B cell (primary cell): ENCODE results near the gene PIK3R1. TPM values are rescaled to one million over a fixed set of nuclear protein-coding genes. Genes with fewer than 3 reads are reported as not detected.

Source experiments
- ATAC-seq: fragments of 200-7000 bp; cut with Tn5 transposase; one replicate; pipeline ENCODE4 v1.10.0; 2021; ENCODE audit warnings: low read depth, mild to moderate bottlenecking, moderate number of reproducible peaks, moderate library complexity
- CTCF ChIA-PET: fragments of 350-600 bp; sonication (Branson Sonifier 250); formaldehyde crosslinking; loops from one replicate; lab custom pipeline; 2021; ENCODE audit warnings: antibody characterized with exemption, inconsistent platforms; lab: Charles Lee
- POLR2A ChIA-PET: fragments of 350-600 bp; sonication (Branson Sonifier 250); formaldehyde crosslinking; loops from one replicate; lab custom pipeline; 2021; ENCODE audit warnings: antibody characterized with exemption; lab: Charles Lee
- DNase-seq: peaks from one replicate; pipeline ENCODE4 v3.0.0; 2013
- H2AFZ ChIP-seq: 2 replicates; pipeline ENCODE4 v1.6.1; 2012; ENCODE audit warnings: mild to moderate bottlenecking, low read depth, low read length; ENCODE audit not compliant: insufficient read depth, poor library complexity, severe bottlenecking
- H3K27ac ChIP-seq, 2 donors: 1 replicate in 1 of 2; 2 replicates in 1 of 2; pipeline ENCODE4 v1.5.1; 2012 to 2013; ENCODE audit warnings: low read length in 2 of 2, mild to moderate bottlenecking in 2 of 2, moderate library complexity in 1 of 2
- H3K27me3 ChIP-seq, 4 experiments: fragments of 200-600 bp in 1 of 4; sonication (generic) in 1 of 4; replicated peaks in 1 of 4; 1 replicate in 2 of 4; 2 replicates in 2 of 4; pipeline versions ENCODE4 v1.6.1 to v1.7.0; 2013 to 2016; ENCODE audit warnings: low read length in 3 of 4, mild to moderate bottlenecking in 2 of 4, mixed read lengths in 1 of 4, moderate library complexity in 1 of 4; ENCODE audit not compliant: insufficient read depth in 4 of 4, control insufficient read depth in 3 of 4; ENCODE audit errors: control extremely low read depth in 1 of 4
- H3K36me3 ChIP-seq, 2 experiments: replicated peaks in 1 of 2; 1 replicate in 1 of 2; 2 replicates in 1 of 2; pipeline versions ENCODE4 v1.6.1 to v1.7.1; 2013; ENCODE audit warnings: low read length in 1 of 2; ENCODE audit not compliant: insufficient read depth in 2 of 2, control insufficient read depth in 1 of 2; ENCODE audit errors: control extremely low read depth in 1 of 2, extremely low read depth in 1 of 2
- H3K4me1 ChIP-seq, 2 donors: fragments of 200-600 bp in 1 of 2; sonication (generic) in 1 of 2; 1 replicate in 1 of 2; 2 replicates in 1 of 2; pipeline versions ENCODE4 v1.5.1 to v1.6.1; 2013 to 2017; ENCODE audit warnings: low read length in 2 of 2; ENCODE audit not compliant: control insufficient read depth in 2 of 2, insufficient read depth in 2 of 2
- H3K4me2 ChIP-seq: replicated peaks from 2 replicates; pipeline ENCODE3; 2012; ENCODE audit warnings: mild to moderate bottlenecking, low read depth, low read length; ENCODE audit not compliant: poor library complexity, severe bottlenecking
- H3K4me3 ChIP-seq, 5 experiments: fragments of 200-600 bp in 1 of 5; sonication (generic) in 1 of 5; 1 replicate in 3 of 5; 2 replicates in 2 of 5; pipeline versions ENCODE4 v1.5.1 to v1.7.0; 2011 to 2016; ENCODE audit warnings: low read length in 4 of 5, mild to moderate bottlenecking in 4 of 5, low read depth in 2 of 5, control low read depth in 1 of 5, moderate library complexity in 1 of 5; ENCODE audit not compliant: insufficient read depth in 1 of 5; ENCODE audit errors: control extremely low read depth in 1 of 5, extremely low read depth in 1 of 5
- H3K79me2 ChIP-seq: fragments of 200-600 bp; sonication (generic); one replicate; pipeline ENCODE4 v1.6.0; 2016; ENCODE audit warnings: low read length; ENCODE audit not compliant: control insufficient read depth, insufficient read depth
- H3K9ac ChIP-seq: fragments of 200-600 bp; sonication (generic); 2 replicates; pipeline ENCODE4 v1.6.1; 2017; ENCODE audit warnings: mild to moderate bottlenecking, low read length, moderate library complexity
- H3K9me3 ChIP-seq, 3 donors: one replicate each; pipeline versions ENCODE4 v1.6.1 to v1.7.1; 2013; ENCODE audit warnings: low read length in 2 of 3; ENCODE audit not compliant: control insufficient read depth in 2 of 3, insufficient read depth in 1 of 3; ENCODE audit errors: control extremely low read depth in 1 of 3
- H4K20me1 ChIP-seq: 2 replicates; pipeline ENCODE4 v1.6.0; 2012; ENCODE audit warnings: mild to moderate bottlenecking, low read length; ENCODE audit not compliant: insufficient read depth, control insufficient read depth, poor library complexity, severe bottlenecking
- H3K27ac Mint-ChIP-seq: one replicate; pipeline ENCODE4 v1.8.0; 2021; ENCODE audit warnings: mixed read lengths
- H3K27me3 Mint-ChIP-seq: one replicate; pipeline ENCODE4 v1.8.0; 2021; ENCODE audit warnings: mixed read lengths
- H3K4me1 Mint-ChIP-seq: one replicate; pipeline ENCODE4 v1.8.0; 2021; ENCODE audit warnings: mixed read lengths
- H3K4me3 Mint-ChIP-seq: one replicate; pipeline ENCODE4 v1.8.0; 2021; ENCODE audit warnings: mixed read lengths
- H3K9me3 Mint-ChIP-seq: one replicate; pipeline ENCODE4 v1.8.0; 2022; ENCODE audit warnings: mixed read lengths; ENCODE audit not compliant: insufficient read depth
- EZH2 ChIP-seq: IDR thresholded peaks from 2 replicates; pipeline ENCODE4 v1.6.1; 2012; ENCODE audit warnings: borderline replicate concordance, low read depth, mild to moderate bottlenecking, moderate library complexity, low read length; ENCODE audit not compliant: insufficient read depth, poor library complexity, severe bottlenecking
- WGBS: methylation state at CpG from one replicate; pipeline ENCODE4 v1.1.5; 2013; ENCODE audit warnings: missing lambda C conversion rate; ENCODE audit not compliant: insufficient coverage; 5-methylcytosine and 5-hydroxymethylcytosine counted together
- intact Hi-C: fragments of 100-400 bp; cut with micrococcal nuclease; formaldehyde crosslinking; loops from one replicate; pipeline ENCODE4 v1.10.0; 2022
- polyA plus RNA-seq: library from polyadenylated mRNA; depleted of rRNA; stranded (reverse); fragments of >200 nt; gene quantifications from 2 replicates; pipeline ENCODE4 v1.2.3, GENCODE V29; 2012
- total RNA-seq, 2 donors: library from RNA; stranded (reverse); fragments of 120-200 nt in 1 of 2; gene quantifications; 1 replicate in 1 of 2; 2 replicates in 1 of 2; pipeline versions ENCODE4 v1.2.3 to v1.2.4, GENCODE V29; 2013 to 2022
- TF ChIP-seq, protein P1 (sequence below): fragments of 200-600 bp; IDR thresholded peaks from one replicate; pipeline ENCODE4 v1.8.0; 2022; ENCODE audit warnings: antibody characterized with exemption, mild to moderate bottlenecking

Gene PIK3R1
- total and polyA plus RNA-seq, 2 donors (not counting 1 experiment from before 2014, with no cell fraction given) = 5.6 to 63.8 TPM

DNA sequence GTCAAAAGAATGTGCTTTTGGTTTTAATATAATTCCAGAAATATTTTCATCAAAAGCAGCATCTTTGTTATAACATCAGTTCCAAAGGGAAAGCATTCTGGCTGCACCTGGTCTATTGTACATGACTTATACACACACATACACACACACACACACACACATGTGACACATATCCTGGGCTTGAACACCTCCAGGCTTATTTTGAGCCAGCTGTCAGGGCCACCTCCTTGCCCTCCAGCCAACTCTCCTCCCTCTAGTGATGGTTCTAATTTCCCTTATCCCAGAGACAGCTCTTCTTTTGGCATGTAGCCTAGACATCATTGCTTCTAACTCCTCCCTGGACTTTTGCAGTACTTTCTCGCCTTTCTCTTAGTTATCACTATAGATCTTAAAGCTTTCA is 115.0 kb downstream of the PIK3R1 start:
- Mint-ChIP-seq H3K4me3 (no peak overlapping the region), H3K9me3 (no peaks in the 10 kb centered on the region), H3K27ac (no peak overlapping the region), H3K27me3 (peaks cover 11% of the 10 kb centered on the region), H3K4me1 (peaks cover 20% of the 10 kb centered on the region)
- peaks cover 19 to 21% of the 10 kb centered on the region in 2 donors for H3K4me1 ChIP-seq
- intact Hi-C loops = no loop called here
- no peak for ATAC-seq
- H3K79me2 ChIP-seq = no peaks in the 10 kb centered on the region
- no peak overlapping the region for H3K27ac ChIP-seq
- H3K36me3 ChIP-seq = no peaks in the 10 kb centered on the region
- peaks cover 0 to 4% (median 0%) of the 10 kb centered on the region in 4 experiments for H3K27me3 ChIP-seq
- no peak overlapping the region for H3K9ac ChIP-seq
- CTCF ChIA-PET = interaction anchor here (0.6 kb wide), 1 partner anchor 44 kb away, joined by 3 read pairs; no protein-coding TSS in a partner anchor
- no peak for TF ChIP-seq EZH2
- TF ChIP-seq, protein P1, sequence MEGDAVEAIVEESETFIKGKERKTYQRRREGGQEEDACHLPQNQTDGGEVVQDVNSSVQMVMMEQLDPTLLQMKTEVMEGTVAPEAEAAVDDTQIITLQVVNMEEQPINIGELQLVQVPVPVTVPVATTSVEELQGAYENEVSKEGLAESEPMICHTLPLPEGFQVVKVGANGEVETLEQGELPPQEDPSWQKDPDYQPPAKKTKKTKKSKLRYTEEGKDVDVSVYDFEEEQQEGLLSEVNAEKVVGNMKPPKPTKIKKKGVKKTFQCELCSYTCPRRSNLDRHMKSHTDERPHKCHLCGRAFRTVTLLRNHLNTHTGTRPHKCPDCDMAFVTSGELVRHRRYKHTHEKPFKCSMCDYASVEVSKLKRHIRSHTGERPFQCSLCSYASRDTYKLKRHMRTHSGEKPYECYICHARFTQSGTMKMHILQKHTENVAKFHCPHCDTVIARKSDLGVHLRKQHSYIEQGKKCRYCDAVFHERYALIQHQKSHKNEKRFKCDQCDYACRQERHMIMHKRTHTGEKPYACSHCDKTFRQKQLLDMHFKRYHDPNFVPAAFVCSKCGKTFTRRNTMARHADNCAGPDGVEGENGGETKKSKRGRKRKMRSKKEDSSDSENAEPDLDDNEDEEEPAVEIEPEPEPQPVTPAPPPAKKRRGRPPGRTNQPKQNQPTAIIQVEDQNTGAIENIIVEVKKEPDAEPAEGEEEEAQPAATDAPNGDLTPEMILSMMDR = no peak
- POLR2A ChIA-PET = interaction anchor here (0.5 kb wide), 1 partner anchor 121 kb away, joined by 3 read pairs; no protein-coding TSS in a partner anchor
- no peak for DNase-seq
- H3K4me2 ChIP-seq = no peak overlapping the region
- no peak overlapping the region for H3K4me3 ChIP-seq
- H4K20me1 ChIP-seq = no peaks in the 10 kb centered on the region
- no peaks in the 10 kb centered on the region for H3K9me3 ChIP-seq
- no CpG with 5 or more reads among the region's 1 CpG for WGBS
- no peak overlapping the region for H2AFZ ChIP-seq

DNA sequence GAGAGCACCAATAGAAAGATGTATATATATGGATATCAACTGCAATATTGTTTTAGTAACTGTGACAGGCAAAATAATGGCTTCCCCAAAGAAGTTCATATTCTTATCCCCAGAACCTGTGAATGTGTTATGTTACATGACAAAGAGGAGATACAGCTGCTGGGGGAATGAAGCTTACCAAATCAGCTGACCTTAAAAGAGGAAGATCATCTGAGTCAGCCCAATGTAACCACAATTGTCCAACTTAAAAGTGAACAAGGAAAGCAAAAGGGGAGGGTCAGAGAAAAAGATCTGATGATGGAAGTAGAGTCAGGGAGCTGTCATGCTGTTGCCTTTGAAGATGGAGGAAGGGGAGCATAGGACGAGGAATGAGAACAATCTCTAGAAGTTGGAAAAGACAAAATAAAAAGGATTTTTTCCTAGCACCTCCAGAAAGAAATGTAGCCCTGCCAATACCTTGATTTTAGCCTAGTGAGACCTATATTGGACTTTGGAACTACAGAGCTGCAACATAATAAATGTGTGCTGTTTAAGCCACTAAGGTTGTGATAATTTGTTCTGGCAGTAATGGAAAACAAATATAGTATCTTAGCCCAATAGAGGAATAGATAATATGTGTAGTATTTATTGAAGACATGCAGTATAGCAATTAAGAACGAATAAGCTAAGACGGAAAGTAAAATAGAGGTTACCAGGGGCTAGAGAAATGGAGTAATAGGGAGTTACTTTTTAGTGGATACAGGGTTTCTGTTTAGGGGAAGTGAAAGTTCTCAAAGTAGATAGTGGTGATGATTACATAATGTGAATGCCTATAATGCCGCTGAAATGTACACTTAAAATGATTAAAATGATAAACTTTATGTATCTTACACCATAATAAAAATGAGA is 115.9 kb downstream of the PIK3R1 start:
- Histone ChIP-seq H3K4me2 (peak overlapping the region; percentile 22), H3K36me3 (no peaks in the 10 kb centered on the region), H3K27ac (no peak overlapping the region), H3K9me3 (no peaks in the 10 kb centered on the region), H2AFZ (no peak overlapping the region), H4K20me1 (no peaks in the 10 kb centered on the region), H3K4me1 (peaks cover 19 to 21% of the 10 kb centered on the region in 2 donors), H3K4me3 (no peak overlapping the region), H3K9ac (no peak overlapping the region), H3K27me3 (peaks cover 0 to 4% (median 0%) of the 10 kb centered on the region in 4 experiments), H3K79me2 (no peaks in the 10 kb centered on the region)
- H3K27me3 Mint-ChIP-seq = peaks cover 11% of the 10 kb centered on the region
- ChIA-PET CTCF (interaction anchor here (0.7 kb wide), 1 partner anchor 329 kb away, joined by 3 read pairs; no protein-coding TSS in a partner anchor), POLR2A (interaction anchor here (0.5 kb wide), 1 partner anchor 120 kb away, joined by 3 read pairs; no protein-coding TSS in a partner anchor)
- DNase-seq (peak; percentile 36), ATAC-seq (peak; percentile 47)
- peak overlapping the region; percentile 4 for H3K27ac Mint-ChIP-seq
- intact Hi-C loops = no loop called here
- peaks cover 20% of the 10 kb centered on the region for H3K4me1 Mint-ChIP-seq
- TF ChIP-seq, protein P1 = no peak
- TF ChIP-seq EZH2 = no peak
- H3K9me3 Mint-ChIP-seq = peaks cover 1% of the 10 kb centered on the region
- 100% methylated on average over 1 of the region's 4 CpGs for WGBS
- peak overlapping the region; percentile 11 for H3K4me3 Mint-ChIP-seq
